EH (cell line): ENCODE results near the gene SORCS1.
"Not testable (repeated sequence)": the region's sequence is repeated elsewhere in the genome, so short reads cannot be mapped to it uniquely, and the experiment has no call there.

Source experiments
- DNase-seq: peaks from one replicate; pipeline ENCODE4 v3.0.0-alpha.2; 2015; ENCODE audit warnings: low read depth

Gene SORCS1

GRCh38 chr10:106942035-106942662 lies 222.4 kb downstream of the SORCS1 start:
- no peak for DNase-seq

- no peak for DNase-seq
Observed at GRCh38 chr10:106941297-106942034, 223.0 kb downstream of the SORCS1 start.

- DNase-seq = no peak
Observed at GRCh38 chr10:106938513-106938912, 226.0 kb downstream of the SORCS1 start.

DNA sequence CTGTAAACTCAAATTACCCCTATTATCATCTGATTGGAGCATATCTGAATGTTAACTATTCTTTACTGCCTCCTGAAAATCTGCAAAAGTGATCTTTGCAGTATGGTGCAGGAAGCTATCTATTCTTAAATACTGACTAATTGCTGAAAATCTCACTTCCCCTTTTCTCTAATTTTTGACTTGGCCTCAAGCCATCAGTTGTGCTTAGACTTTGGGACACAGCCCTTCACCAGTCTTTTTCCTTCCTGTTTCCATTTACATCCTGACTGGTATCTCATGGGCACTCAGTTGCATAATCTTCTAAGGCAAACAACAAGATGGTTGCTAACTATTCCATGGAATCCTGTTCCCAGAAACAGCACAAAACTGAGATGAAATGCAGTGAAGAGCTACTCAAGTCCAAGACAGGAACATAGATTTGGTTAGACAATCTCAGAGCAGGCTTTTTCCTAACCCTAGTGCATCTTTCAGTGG lies 228.5 kb downstream of the SORCS1 start:
- DNase-seq = no peak

GRCh38 chr10:106931853-106932249 lies 232.7 kb downstream of the SORCS1 start:
- no peak for DNase-seq

GRCh38 chr10:106931159-106931852 lies 233.2 kb downstream of the SORCS1 start:
- DNase-seq = no peak

GRCh38 chr10:106930751-106931150 lies 233.8 kb downstream of the SORCS1 start:
- no peak for DNase-seq

DNA sequence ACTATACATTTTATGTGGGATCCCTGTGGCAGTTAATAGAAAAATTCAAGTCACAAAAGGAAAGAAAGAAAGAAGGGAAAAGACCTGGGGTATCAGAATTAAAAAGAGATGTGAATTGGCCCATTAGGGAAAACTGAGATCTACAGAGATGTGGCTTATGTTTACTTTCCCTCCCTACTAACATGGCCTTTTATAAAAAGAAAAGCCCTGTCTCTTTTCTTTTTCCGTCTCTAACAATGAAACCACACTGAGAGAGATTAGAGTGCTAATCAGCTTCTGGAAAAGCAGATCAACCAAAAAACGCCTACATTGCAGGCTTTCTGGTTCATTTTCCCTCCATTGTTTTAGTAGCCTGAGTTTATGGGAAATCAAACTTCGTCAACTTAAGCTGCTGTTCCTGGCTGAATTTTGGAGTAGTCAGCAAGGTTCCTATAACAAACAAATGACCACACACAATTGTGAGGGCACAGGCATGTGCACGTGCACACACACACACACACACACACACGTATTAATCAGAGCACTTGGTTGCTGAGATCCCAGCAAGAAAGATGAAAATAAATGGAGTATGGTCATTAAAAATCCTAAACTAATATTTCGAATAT lies 235.1 kb downstream of the SORCS1 start:
- no peak for DNase-seq

- not testable (repeated sequence) for DNase-seq
Observed at GRCh38 chr10:106928151-106928550, 236.4 kb downstream of the SORCS1 start.

- DNase-seq = no peak
Observed at GRCh38 chr10:106925191-106925590, 239.3 kb downstream of the SORCS1 start.

- DNase-seq = no peak
Observed at GRCh38 chr10:106920538-106920937, 244.0 kb downstream of the SORCS1 start.

GRCh38 chr10:106919871-106920282 lies 244.6 kb downstream of the SORCS1 start:
- no peak for DNase-seq

- DNase-seq = no peak
Observed at GRCh38 chr10:106917452-106918055, 247.0 kb downstream of the SORCS1 start.

DNA sequence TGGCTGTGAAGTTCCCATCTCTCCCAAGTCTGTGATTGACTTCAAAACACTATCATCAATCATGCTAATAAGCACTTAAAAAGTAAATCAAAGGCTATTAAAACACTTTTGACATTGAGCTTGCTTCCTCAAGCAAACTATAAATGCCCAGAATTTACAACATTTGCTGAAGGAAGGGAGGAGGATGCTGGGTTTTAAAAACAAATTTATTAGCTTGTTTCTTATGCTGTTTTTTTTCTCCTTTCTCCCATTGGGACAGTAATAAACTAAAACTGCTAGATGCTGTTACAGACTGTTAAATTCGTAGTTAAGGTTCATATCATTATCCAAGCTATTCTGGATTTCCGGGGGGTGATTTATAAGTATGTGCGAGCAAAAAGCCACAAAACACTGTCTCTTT lies 250.5 kb downstream of the SORCS1 start:
- no peak for DNase-seq

DNA sequence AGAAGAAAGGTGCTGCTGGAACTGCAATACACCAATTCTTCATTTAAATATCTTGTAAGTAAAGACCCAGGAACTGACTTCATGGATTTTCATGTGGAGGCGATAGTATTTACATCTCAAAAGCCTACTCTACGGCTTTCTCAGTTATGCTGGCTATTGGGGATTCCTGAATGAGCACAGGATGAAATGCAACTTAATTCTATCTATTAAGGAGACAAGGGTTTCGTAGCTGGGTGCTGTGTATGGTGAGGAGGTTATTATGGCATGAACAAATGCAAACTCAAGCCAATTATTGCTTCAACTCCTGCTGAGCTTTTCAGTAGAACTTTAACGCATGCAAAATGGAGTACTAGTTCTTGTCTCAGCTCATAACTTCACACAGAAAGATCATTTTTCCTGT lies 251.2 kb downstream of the SORCS1 start:
- no peak for DNase-seq

GRCh38 chr10:106911096-106911495 lies 253.4 kb downstream of the SORCS1 start:
- no peak for DNase-seq

DNA sequence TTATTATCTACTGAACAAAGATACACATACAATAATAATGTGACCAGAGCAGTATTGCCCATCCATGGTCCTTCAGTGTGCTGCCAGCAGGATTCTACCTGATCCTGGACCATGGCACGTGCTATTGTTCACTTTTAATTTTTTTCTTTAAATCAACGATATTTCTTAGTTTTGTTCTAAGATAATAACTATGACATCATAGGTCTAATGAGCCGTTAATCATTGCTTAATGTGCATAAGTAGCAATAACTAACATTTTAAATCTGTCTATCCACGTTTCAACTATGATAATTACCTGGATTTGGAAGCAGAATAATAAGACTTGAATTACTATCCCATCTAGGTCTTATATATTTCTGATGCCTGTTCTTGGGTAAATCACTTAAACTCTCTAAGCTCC lies 253.8 kb downstream of the SORCS1 start:
- DNase-seq = no peak

GRCh38 chr10:106908225-106908624 lies 256.3 kb downstream of the SORCS1 start:
- no peak for DNase-seq

GRCh38 chr10:106904209-106904608 lies 260.3 kb downstream of the SORCS1 start:
- DNase-seq = no peak

DNA sequence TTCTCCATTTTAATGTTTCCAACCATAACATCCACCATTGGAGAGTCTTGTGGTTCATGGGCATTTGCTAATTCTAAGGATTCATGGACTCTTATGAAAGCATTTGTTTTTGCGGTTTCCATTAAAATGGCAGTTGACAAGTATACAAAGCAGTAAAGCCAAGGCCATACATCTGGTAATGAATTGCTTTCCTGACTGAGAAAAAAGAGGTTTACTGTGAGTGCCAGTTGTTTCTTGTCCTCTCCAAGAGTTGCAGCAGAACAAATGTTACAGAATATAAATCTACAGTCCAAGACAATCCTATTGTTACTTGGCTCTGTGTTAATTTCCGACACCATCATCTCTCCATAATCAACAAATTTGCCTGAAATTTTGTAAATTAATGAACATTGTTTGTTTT lies 261.3 kb downstream of the SORCS1 start:
- no peak for DNase-seq

- no peak for DNase-seq
Observed at GRCh38 chr10:106900016-106900652, 264.4 kb downstream of the SORCS1 start.

- DNase-seq = no peak
Observed at GRCh38 chr10:106898446-106898845, 266.1 kb downstream of the SORCS1 start.
